GM12891 (cell line): ENCODE results near the gene MPZL2.

ENCODE experiments used
- PAX5 ChIP-seq: IDR thresholded peaks from 2 replicates; pipeline ENCODE4 v1.6.1; 2011; ENCODE audit warnings: low read length, moderate library complexity, mild to moderate bottlenecking; ENCODE audit not compliant: insufficient read depth, severe bottlenecking
- POLR2A ChIP-seq: IDR thresholded peaks from 2 replicates; pipeline ENCODE4 v1.6.1; 2011; ENCODE audit warnings: low read depth, low read length, control low read depth

GRCh38 chr11:118287006-118287405 lies 22.9 kb upstream of the MPZL2 start:
- no peak for TF ChIP-seq POLR2A
- no peak for TF ChIP-seq PAX5
